Effector CD8-positive, alpha-beta T cell (primary cell): ENCODE data around the gene PHACTR4.
"Not testable (repeated sequence)": the region's sequence is repeated elsewhere in the genome, so short reads cannot be mapped to it uniquely, and the experiment has no call there.

Experiments used
- DNase-seq: peaks from one replicate; lab custom pipeline; 2025; lab: John Stamatoyannopoulos, UW

The PHACTR4 gene

DNA sequence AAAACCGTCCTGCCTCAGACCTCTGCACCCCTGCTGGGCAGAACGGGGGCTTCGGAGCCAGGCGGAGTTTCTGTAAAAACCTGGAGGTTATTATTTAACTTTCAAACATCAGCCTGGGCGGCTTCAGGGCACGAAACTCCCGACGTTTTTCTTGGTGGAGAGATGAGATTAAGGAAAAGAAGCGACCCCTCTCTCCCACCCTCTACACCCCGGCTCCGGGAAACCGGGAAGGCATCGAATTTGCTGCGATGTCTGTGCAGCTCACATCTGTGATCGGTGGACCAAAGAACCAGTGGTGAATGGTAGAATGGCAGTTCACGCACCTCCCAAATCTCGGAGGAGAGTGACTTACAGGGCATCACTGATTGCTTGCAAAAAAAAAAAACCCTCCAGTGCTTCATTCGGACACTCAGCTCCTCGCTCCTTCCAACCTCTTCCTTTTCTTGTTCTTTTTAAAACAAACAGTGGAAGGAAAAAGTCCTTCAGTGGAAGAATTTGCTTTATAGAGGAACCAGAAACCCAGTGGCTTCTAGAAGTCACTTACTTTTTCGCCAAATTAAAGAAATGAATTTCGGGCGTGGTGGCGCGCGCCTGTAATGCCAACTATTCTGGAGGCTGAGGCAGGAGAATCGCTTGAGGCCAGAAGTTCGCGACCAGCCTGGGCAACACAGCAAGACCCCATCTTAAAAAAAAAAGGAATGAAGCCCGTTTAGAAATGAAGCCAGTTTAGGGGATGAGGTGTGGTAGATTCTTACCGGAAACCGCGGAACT is 884 bp downstream of the PHACTR4 start:
- DNase-seq, result no peak

DNA sequence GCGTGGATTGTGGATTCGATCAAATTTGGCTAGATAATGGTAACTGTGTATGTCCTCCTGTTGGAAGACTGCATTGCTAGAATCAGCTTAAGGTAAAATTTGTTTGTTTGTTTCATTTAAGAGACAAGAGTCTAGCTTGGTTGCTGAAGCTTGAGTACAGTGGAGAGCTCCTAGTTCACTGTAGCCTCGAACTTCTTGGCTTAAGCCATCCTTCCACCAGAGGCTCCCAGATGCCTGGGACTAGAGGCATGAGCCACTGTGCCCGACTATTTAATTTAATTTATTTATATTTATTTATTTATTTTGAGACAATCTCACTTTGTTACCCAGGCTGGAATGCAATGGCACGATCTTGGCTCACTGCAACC is 1.5 kb downstream of the PHACTR4 start:
- DNase-seq, result no peak

DNA sequence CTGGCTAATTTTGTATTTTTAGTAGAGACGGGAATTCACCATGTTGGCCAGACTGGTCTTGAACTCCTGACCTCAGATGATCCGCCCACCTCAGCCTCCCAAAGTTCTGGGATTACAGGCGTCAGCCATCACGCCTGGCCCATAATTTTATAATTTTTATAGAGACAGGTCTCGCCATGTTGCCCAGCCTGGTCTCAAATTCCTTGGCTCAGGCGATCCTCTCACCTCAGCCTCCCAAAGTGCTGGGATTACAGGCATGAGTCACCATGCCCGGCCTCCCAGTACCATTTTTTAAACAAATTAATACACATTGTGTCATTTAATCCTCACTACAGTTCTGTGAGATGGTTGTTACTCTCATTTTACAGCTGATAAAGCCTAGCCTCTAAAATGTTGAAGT is 3.9 kb downstream of the PHACTR4 start:
- DNase-seq, result not testable (repeated sequence)

DNA sequence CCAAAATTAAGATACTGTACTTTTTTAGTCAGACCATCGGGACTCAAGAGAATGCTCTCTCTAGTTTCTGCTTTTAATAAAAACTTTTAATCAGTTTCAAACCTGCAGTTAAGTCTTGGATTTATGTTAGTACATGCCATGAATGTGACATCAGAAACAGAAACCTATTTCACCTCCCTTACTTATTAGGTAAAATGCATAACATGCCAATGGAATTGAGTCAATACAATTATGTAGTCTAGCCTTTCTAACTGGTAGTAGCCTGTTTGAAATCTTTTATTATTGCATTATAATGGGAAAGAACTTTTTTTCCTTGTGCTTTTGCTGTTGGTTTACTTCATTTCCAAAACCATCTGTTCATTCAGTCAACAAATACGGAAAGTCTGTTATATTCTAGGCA is 4.8 kb downstream of the PHACTR4 start:
- DNase-seq, result no peak

DNA sequence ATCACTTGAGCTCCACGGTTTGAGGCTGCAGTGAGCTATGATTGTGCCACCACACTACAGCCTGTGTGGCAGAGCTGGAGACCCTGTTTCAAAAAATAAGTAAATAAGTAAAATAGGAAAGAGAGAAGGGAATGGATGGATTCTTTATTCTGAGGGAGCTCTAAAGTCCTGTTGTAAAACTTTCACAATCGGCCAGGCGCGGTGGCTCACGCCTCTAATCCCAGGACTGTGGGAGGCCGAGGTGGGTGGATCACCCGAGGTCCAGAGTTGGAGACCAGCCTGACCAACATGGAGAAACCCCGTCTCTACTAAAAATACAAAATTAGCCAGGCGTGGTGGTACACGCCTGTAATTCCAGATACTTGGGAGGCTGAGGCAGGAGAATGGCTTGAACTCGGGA is 6.1 kb downstream of the PHACTR4 start:
- DNase-seq, result not testable (repeated sequence)

DNA sequence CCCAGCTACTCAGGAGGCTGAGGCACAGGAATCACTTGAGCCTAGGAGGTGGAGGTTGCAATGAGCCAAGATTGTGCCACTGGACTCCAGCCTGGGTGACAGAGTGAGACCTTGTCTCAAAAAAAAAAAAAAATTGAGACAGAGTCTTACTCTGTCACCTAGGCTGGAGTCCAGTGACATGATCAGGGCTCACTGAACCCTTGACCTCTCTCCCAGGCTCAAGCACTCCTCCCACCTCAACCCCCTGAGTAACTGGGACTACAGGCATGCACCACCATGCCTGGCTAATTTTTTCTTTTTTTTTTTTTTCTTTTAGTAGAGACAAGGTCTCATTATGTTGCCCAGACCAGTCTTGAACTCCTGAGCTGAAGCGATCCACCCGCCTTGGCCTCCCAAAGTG is 6.7 kb downstream of the PHACTR4 start:
- DNase-seq, result not testable (repeated sequence)

DNA sequence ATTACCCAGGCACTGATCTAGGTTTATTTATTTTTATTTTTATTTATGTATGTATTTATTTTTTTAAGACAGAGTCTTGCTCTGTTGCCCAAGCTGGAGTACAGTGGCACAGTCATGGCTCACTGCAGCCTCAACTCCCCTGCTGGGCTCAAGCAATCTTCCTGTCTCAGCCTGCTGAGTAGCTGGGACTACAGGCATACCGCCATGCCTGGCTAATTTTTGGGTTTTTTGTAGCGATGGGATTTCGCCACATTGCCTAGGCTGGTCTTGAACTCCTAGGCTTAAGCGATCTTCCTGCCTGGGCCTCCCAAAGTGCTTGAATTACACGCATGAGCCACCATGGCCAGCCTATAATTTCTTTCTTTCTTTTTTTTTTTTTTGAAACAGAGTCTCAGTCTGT is 9.4 kb downstream of the PHACTR4 start:
- no peak for DNase-seq

DNA sequence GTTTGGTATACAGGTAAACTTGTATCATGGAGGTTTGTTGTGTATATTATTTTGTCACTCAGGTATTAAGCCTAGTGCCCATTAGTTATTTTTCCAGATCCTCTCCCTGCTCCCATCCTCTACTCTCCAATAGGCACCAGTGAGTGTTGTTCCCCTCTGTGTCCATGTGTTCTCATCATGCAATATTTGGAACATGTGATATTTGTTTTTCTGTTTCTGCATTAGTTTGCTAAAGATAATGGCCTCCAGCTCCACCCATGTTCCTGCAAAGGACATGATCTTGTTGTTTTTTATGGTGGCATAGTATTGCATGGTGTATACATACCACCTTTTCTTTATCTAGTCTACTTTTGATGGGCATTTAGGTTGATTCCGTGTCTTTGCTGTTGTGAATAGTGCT is 10.9 kb downstream of the PHACTR4 start:
- no peak for DNase-seq

DNA sequence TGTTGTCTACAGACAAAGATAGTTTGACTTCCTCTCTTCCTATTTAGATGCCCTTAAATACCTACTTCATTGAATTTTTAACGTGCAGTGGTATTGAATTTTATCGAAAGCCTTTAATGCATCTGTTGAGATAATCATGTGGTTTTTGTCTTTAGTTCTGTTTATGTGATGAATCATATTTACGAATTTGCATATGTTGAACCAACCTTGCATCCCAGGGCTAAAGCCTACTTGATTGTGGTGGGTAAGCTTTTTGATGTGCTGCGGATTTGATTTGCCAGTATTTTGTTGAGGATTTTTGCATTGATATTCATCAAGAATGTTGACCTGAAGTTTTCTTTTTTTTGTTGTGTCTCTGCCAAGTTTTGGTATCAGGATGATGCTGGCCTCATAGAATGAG is 14.2 kb downstream of the PHACTR4 start:
- not testable (repeated sequence) for DNase-seq

DNA sequence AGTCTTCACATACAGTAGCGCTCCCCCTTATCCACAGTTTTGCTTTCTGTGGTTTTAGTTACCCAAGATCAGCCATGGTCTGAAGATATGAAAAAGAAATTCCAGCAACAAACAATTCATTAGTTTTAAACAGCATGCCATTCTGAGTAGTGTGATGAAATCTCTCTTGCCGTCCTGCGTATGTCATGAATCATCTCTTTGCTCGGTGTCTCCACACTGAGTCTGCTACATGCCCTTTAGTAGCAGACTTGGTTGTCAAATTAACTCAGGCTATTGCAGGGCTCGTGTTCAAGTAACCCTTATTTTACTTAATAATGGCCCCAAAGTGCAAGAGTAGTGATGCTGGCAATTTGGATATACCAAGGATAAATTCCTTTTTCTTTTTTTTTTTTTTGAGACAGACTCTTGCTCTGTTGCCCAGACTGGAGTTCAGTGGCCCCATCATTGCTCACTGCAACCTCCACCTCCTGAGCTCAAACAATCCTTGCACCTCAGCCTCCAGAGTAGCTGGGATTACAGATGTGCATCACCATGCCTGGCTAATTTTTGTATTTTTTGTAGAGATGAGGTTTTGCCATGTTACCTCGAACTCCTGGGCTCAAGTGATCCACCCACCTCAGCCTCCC is 22.6 kb downstream of the PHACTR4 start:
- no peak for DNase-seq

DNA sequence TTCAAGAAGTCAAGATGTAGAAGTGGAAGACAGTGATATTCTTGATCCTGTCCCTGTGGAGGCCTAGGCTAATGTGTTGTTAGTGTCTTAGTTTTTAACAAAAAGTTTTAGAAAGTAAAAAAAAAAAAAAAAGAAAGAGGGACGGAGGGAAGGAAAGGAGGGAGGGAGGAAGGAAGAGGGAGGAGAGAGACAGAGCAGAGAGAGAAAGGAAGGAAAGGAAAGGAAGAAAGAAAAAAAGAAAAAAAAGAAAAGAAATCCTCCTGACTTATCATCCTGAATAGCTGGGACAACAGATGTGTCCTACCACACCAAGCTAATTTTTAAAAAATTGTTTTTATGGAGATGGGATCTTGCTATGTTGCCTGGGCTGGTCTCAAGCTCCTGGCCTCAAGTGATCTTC is 24.6 kb downstream of the PHACTR4 start:
- DNase-seq, result no peak

DNA sequence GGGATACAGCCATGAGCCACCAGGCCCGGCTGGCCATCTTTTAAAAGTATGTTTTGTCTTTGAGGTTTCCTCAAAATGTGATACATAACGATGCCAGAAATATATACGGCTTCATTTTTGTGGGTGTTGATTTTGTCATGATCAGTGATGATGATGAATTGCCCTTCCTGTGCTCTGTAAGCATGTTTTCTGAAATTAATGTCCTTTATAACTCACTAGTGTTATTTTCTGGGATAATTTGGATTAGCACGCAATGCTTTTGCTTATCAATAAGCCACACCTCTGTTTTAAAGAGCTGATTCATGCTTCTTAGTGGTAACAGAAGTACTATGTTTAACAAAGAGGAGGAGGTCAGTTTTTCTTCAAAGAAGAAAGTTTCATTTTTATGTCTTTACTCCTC is 25.6 kb downstream of the PHACTR4 start:
- no peak for DNase-seq

DNA sequence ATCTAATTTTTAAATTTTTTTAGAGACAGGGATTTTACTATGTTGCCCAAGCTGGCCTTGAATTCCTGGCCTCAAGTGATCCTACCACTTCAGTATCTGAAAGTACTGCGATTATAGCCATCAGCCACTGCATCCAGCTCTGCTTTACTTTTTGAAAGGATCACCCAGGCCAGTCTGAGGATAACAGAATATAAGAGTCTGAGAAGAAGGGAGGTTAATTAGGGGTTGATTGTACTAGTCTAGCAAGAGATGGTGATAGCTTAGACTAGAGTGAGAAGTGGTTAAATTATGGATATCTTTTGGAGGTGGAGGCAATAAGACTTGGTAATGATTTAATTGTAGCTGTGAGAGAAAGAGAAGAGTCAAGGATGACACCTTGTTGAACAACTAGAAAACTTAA is 32.2 kb downstream of the PHACTR4 start:
- DNase-seq, result no peak

DNA sequence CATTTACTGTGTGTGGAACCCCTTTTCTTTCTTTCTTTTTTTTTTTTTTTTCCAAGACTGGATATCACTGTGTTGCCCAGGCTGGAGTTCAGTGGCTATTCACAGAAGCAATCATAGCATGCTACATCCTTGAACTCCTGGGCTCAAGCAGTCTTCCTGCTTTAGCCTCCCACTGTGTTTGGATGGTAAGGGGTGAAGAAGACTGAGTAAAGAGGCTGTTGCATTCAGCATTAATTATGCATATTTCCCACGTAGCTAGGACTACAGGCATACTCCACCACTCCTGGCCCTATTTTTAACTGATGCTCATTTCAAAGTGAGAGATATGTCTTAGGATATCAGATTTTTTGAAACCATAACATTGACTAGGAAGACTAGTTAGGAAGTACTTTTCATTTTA is 39.5 kb downstream of the PHACTR4 start:
- DNase-seq, result no peak

DNA sequence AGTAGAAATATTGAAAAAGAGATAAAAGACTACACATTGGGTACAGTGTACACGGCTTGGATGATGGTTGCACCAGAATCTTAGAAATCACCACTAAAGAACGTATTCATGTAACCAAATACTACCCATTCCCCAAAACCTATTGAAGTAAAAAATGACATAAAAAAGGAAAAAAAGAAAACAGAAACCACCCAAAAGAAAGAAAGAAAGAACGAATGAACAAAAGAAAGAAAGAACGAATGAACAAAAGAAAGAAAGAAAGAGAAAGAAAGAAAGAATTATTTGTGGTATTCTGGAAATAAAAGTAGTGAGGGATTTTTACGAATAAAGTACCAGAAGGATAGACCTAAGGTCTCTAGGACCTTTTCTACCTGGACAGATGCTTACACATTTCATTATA is 42.1 kb downstream of the PHACTR4 start:
- no peak for DNase-seq

DNA sequence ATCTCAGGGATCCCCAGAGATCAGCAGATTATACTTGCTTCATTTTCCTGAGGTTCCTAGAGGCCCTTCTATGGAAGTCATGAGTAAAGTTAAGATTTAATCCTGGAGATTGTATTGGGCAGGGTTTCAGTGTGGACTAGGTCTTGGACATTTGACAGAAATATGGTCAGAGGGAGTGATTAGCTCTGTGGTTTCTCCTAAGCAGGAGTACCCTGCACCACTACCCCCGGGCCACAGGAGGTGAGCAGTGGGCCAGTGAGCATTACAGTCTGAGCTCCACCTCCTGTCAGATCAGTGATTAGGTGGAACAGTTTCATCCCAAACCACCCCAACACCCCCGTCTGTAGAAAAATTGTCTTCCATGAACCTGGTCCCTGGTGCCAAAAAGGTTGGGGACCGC is 43.2 kb downstream of the PHACTR4 start:
- DNase-seq, result no peak

DNA sequence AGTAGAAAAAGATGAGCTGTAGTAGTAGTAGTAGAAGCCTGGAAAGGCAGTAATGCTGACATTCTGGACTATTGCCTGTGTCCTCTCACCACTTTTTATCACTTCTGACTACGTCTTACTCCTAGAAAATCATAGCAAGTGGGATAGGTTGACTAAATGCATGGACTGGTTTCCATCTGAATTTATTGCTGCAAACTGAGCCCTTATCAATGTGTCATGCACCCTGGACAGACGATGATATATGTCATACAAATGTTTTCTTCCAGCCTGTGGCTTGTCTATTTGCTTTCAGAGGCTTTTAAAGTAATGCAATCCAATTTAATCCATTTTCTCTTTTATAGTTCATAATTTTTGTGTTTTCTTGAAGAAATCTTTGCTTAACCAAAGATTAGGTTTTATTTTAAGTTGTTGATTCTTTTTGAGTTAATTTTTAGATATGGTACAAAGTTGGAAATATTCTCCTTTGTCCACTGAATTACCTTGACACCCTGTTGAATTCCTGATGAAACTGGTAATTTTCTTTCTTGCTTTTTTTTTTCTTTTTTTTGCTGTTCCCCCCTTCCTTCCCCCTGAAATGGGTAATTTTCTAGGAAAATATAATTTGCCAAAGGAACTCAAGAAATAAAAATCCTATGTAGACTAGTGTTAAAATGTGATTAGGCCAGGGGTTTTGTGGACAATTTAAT is 47.1 kb downstream of the PHACTR4 start:
- no peak for DNase-seq

DNA sequence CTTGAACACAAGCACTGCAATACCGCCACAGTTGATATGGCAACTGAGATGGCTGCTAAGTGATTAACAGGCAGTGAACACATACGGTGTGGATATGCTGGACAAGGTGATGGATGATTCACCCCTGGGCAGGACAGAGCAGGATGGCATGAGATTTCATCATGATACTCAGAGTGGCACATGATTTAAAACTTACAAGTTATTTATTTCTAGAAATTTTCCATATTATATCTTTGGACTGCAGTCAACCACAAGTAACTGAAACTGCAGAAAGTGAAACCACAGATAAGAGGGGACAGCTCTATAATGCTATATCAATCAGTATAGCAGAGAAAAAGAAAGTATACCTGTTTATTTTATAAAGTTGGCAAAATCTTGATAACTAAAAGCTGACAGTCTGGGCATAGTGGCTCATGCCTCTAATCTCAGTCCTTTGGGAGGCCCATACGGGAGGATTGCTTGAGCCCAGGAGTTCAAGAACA is 47.9 kb downstream of the PHACTR4 start:
- DNase-seq, result no peak

DNA sequence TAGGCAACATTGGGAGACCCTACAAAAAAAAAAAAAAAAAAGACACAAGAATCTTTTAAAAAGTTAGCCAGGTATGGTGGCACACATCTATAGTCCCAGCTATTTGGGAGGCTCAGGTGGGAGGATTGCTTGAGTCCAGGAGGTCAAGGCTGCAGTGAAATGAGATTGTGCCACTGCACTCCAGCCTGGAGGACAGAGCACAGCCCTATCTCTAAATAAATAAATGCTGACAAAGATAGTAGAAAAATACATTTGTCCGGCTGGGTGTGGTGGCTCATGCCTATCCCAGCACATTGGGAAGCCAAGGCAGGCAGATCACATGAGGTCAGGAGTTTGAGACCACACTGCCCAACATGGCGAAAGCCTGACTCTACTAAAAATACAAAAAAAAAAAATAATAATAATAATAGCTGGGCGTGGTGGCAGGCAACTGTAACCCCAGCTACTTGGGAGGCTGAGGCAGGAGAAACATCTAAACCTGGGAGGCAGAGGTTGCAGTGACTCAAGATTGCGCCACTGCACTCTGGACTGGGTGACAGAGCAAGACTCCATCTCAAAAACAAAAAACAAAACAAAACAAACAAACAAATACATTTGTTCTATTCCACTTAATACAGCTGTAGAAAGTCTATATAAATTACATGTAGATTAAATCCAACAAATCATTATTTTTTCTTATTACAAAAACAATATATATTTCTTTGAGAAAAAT is 48.5 kb downstream of the PHACTR4 start:
- DNase-seq, result no peak

DNA sequence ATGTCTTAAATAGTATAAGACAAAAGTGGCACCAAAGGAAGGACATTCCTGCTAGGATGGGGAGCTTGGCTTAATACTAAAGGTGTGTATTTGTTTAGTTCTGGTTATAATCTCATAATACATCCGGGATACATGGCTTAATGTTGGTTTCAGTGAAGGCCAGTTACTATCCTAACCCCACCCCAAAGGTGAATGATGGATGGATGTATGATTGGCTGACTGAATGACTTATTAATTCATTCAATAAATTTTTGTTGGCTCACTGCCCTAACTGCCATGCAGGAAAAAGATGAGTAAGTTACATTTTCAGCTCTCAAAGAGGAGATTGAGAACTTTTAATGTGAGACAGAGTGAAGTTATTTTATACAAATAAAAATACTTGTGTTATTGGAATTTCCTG is 52.2 kb downstream of the PHACTR4 start:
- DNase-seq, result no peak

DNA sequence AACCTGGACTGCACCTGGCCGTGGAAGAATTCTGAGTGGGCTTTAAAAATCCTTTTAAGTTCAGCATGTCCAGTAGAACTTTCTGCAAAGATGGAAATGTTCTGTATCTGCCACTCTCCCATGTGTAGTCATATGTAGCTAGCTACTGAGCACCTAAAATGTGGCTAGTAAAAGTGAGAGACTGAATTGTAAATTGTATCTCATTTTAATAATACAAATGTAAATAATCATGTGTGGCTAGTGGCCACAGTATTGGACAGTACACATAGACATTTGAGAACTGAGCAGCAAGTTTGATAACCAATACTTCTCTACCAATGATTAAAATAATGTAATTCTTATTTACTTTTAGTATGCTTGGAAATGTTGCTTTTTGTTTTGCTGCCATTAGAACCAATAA is 57.3 kb downstream of the PHACTR4 start:
- no peak for DNase-seq

DNA sequence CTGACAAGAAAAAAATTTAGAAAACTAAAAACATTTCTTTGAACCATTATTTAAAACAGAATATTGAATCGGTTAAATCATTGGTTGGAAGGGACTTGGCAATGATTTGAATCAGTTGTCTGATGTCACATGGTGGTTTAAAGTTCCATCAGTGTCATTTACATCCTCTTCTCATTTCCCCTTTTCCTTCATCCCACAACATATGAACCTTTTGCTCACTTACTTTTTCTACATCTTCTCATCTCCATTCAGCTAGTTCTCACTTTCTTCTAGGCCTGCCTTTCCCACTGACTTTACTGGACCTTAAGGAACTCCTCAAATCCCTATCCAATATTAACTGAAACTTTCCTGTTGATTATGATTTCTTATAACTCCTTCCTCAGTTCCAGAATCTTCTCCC is 58.5 kb downstream of the PHACTR4 start:
- DNase-seq, result no peak
